ENCODE data around the gene MREG.

MREG gene

GRCh38 chr2:216013080-216013909, at the start of gene MREG:
MREG (minus strand) TSS chr2:216013551; CDS start chr2:216013327, 224 bp downstream.
- peak; percentile 78 for DNase-seq

- DNase-seq, result no peak
These were observed 46.0 kb upstream of the MREG start for GRCh38 chr2:216059233-216059834.

GRCh38 chr2:216057688-216058193, 44.4 kb upstream of the MREG start:
- peak; percentile 28 for DNase-seq

GRCh38 chr2:216056739-216057138, 43.4 kb upstream of the MREG start:
- no peak for DNase-seq

DNA sequence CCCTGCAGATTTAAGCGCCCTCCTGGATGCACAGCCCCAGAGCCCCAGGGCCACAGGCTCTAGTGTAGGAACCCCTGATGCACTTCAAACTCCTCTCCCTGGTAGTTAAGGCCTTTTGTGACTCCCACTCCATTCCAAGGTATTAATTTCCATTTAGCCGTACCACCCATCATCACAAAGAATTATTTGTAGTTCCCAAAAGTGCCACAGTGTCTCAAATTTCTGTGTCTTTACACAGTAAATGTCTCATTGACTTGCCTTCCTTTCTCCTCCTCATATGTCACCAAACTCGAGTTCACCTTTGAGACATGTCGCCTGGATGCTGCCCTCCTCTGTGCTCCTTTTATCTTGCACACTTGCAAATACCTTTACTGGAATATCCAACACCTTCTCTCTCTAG, 42.3 kb upstream of the MREG start:
- DNase-seq, result no peak

DNA sequence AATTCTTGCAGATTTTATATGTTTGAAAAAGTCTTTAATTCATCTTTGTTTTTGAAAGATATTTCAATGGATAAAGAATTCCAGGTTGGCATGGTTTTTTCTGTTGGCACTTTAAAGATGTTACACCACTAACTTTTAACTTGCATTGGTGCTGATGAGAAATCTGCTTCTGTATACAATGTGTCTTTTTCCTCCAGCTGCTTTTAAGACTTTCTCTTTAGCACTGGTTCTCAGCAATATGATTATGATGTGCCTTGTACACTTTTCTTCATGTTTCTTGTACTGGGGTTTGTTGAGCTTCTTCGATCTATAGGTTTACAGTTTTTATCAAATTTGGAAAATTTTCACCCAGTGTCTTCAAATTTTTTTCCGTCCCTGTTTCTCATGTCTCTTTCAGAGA, 39.1 kb upstream of the MREG start:
- DNase-seq, result no peak

DNA sequence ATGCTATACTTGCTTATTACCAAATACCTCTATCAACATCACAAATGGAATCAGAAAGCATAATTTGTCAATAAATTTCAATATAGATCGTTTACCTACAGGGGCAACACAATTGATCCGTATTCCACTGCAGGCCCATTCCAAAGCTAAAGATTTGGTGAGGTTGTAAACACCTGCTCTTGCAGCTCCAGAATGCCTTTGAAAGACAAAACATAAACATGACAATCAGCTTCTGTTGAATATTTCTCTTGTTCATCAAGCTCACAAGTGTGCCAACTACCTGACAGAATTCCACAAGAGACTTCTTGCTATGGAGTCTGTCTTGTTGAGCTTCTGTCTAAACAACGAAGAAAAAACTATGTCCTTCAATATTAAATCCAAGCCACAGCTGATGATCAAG, 38.0 kb upstream of the MREG start:
- no peak for DNase-seq

DNA sequence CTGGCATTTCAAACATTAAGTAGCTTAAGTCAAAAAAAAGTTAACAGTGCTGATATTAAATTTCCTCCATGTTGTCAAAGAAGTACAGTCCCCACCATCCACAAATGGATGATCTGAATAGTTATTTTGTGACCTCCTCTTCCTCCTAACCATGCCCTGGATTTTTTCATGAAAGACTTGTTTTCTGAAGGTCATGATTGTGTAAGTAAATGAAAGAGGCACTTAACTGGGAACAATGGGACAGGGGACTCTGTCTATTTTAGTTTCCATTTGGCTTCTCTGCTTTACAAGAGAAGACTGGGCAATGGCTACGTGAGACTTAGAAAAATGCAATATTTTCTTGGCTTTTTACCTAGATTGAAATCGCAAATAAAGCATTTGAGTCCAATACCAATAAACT, 36.1 kb upstream of the MREG start:
- no peak for DNase-seq

GRCh38 chr2:216047397-216047796, 34.0 kb upstream of the MREG start:
- no peak for DNase-seq

DNA sequence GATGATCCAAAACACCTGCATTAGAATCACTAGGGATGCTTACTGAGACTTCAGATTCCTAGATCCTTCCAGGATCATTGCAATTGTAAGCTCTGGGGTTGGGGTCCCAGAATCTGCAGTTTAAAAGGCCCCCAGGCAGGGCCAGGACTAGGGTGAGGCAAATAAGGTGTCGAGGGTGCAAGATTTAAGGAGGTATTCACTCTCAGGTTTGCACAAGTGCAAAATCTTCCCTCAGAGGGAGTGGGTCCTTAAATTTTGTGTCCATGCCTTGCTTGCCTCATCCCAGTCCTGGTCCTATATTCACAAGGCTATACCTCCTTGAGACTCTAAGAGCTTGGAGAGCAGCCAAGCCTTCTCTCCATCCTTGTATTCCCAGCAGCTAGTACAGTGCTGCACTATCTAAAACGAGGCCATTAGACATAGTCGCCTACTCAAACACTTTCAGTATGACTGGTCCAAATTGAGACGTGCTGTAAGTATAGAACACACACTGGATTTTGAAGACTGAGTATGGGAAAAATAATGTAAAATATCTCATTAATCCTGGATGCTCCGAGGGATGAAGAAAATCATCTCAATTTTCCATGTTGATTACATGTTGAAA, 31.6 kb upstream of the MREG start:
- no peak for DNase-seq

DNA sequence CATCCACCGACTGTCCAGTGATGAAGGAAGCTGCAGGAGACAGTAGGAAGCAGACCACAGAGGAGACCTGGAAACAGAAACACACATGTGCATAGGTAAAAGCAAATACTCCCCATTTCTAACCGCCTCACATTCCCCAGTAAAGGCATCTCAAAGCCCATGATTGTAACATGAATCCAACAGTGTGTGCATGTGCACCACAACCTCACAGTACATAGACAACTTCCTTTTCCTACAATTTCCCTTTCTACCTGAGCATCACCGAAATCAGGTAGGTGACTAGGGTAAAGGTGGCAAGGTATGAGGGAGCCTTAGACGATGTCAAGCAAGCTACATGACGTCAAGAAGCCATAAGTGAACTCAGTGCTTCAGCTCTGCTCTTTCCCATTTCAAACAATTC, 30.6 kb upstream of the MREG start:
- no peak for DNase-seq

DNA sequence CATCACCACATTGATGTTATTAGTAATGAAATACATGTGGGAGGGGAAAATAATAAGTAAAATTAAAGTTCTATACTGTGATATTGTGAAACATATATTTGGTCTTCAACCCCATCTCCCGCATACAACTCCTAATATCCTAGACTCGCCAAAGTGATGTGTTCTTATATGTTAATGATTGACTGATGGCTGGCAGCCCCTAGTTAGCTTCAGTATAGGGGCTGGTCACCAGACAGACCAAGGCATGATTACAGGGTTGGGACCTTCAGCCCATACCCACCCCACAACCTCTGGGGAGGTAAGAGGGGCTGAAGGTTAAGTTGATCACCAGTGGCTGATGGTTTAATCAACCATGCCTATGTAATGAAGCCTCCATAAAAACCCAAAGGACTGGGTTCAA, 28.1 kb upstream of the MREG start:
- DNase-seq, result no peak

- no peak for DNase-seq
These were observed 26.6 kb upstream of the MREG start for GRCh38 chr2:216039918-216040317.

DNA sequence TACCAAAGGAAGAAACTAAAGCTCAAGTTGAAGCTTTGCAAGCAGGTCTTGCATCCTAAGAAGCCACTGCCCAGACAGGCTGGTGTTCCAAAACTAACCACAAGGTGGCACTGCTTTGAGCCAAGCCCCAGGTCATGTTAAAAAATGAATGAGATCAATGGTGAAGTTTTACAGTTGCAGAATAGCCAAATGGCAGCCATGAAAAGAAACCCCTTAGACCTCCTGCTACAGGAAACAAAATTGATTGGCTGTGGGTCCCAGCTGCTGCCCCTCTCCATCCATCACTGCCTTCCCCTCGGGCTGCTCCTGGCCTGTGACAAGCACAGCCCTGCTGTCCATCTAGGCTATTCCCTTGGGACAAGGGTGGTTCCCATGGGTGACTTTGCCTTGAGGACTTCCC, 20.7 kb upstream of the MREG start:
- DNase-seq, result peak; percentile 73

- DNase-seq, result no peak
These were observed 20.1 kb upstream of the MREG start for GRCh38 chr2:216033403-216033802.

DNA sequence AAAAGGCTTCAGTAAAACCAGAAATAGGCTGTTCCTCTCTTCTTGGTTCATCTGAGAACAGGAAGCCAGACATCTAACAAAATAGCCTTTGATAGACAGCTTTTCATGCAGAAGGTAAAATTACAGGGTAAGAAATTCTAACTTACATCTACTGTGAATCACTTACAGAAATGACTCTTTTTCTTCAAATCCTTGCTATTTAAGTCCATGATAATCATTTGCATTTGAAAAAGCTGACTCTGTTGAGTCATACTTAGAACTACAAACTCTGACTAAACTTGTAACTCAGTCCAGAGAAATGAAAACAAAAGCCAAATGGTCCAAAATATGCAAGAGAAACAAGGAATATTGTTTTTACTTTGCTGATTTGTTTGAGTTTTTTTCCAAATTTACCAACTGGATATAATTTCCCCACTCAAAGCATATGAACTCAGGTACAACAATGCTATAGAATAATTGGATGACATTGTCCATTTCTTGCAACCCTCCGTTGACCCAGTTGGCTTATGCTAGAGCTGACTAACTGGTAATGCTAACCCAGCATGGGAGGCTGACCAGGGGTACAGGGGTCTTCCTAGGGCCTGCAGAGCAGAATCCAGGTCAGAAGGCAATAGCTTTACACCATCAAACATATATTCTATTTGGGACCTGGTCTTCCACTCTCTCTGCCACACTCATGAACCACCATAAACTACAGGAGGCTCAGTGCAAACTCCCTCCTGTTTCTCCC, 18.8 kb upstream of the MREG start:
- no peak for DNase-seq

GRCh38 chr2:216030216-216030615, 16.9 kb upstream of the MREG start:
- no peak for DNase-seq

- no peak for DNase-seq
These were observed 16.2 kb upstream of the MREG start for GRCh38 chr2:216029416-216030129.

- no peak for DNase-seq
These were observed 11.5 kb upstream of the MREG start for GRCh38 chr2:216024779-216025336.

GRCh38 chr2:216023055-216023648, 9.8 kb upstream of the MREG start:
- peak; percentile 24 for DNase-seq

- no peak for DNase-seq
These were observed 8.6 kb upstream of the MREG start for GRCh38 chr2:216021768-216022565.

Data from activated T-cell treated with anti-CD3 and anti-CD28 coated beads for 4 hours (primary cell).